Calu3 (cell line): Measurements from ENCODE around the gene TET2. TPM values are rescaled to one million over a fixed set of nuclear protein-coding genes. Genes with fewer than 3 reads are reported as not detected.

Experiments
- BruUV-seq: library from RNA; stranded (reverse); fragments of 400-500 nt; replicated peaks from 2 replicates; lab custom pipeline; 2021; lab: Mats Ljungman, UMichigan
- CTCF ChIA-PET: fragments of 300-600 bp; sonication (Branson Sonifier 250); formaldehyde crosslinking; loops from one replicate; lab custom pipeline; 2022; ENCODE audit warnings: antibody characterized with exemption; lab: Charles Lee
- DNase-seq: peaks from one replicate; pipeline ENCODE4 v3.0.0; 2022
- H3K27ac Mint-ChIP-seq: one replicate; pipeline ENCODE4 v1.8.0; 2022; ENCODE audit warnings: mixed read lengths; ENCODE audit not compliant: unreplicated experiment
- H3K27me3 Mint-ChIP-seq: one replicate; pipeline ENCODE4 v1.8.0; 2022; ENCODE audit warnings: mixed read lengths; ENCODE audit not compliant: unreplicated experiment
- H3K36me3 Mint-ChIP-seq: one replicate; pipeline ENCODE4 v1.8.0; 2022; ENCODE audit warnings: mild to moderate bottlenecking, moderate library complexity, mixed read lengths; ENCODE audit not compliant: insufficient read depth, unreplicated experiment
- H3K4me1 Mint-ChIP-seq: one replicate; pipeline ENCODE4 v1.8.0; 2022; ENCODE audit warnings: mild to moderate bottlenecking, low read depth, mixed read lengths; ENCODE audit not compliant: unreplicated experiment
- H3K4me3 Mint-ChIP-seq: one replicate; pipeline ENCODE4 v1.8.0; 2022; ENCODE audit warnings: mild to moderate bottlenecking, low read depth, moderate library complexity, mixed read lengths; ENCODE audit not compliant: unreplicated experiment
- H3K9me3 Mint-ChIP-seq: one replicate; pipeline ENCODE4 v1.8.0; 2022; ENCODE audit warnings: low read depth, mixed read lengths; ENCODE audit not compliant: unreplicated experiment
- intact Hi-C: fragments of 100-400 bp; cut with micrococcal nuclease; formaldehyde crosslinking; loops from one replicate; pipeline ENCODE4 v1.10.0; 2022; ENCODE audit not compliant: unreplicated experiment
- total RNA-seq: library from RNA; stranded (reverse); gene quantifications from 2 replicates; pipeline ENCODE4 v1.2.3, GENCODE V29; 2022
- TF ChIP-seq, protein P1 (sequence below): fragments of 200-600 bp; IDR thresholded peaks from one replicate; pipeline ENCODE4 v1.8.0; 2022; ENCODE audit warnings: antibody characterized with exemption; ENCODE audit not compliant: unreplicated experiment

The TET2 gene
- total RNA-seq, 1 experiment from 2014 or later, result 19.2 TPM

DNA sequence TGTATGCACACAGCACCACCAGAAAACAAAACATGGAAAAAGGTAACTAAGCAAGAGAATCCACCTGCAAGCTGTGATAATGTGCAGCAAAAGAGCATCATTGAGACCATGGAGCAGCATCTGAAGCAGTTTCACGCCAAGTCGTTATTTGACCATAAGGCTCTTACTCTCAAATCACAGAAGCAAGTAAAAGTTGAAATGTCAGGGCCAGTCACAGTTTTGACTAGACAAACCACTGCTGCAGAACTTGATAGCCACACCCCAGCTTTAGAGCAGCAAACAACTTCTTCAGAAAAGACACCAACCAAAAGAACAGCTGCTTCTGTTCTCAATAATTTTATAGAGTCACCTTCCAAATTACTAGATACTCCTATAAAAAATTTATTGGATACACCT lies 90.2 kb downstream of the TET2 start:
- H3K4me3 Mint-ChIP-seq, result no peak overlapping the region
- H3K36me3 Mint-ChIP-seq, result no peaks in the 10 kb centered on the region
- no TSS peak for BruUV-seq
- intact Hi-C loops, result no loop called here
- CTCF ChIA-PET, result no interaction called here
- TF ChIP-seq, protein P1, sequence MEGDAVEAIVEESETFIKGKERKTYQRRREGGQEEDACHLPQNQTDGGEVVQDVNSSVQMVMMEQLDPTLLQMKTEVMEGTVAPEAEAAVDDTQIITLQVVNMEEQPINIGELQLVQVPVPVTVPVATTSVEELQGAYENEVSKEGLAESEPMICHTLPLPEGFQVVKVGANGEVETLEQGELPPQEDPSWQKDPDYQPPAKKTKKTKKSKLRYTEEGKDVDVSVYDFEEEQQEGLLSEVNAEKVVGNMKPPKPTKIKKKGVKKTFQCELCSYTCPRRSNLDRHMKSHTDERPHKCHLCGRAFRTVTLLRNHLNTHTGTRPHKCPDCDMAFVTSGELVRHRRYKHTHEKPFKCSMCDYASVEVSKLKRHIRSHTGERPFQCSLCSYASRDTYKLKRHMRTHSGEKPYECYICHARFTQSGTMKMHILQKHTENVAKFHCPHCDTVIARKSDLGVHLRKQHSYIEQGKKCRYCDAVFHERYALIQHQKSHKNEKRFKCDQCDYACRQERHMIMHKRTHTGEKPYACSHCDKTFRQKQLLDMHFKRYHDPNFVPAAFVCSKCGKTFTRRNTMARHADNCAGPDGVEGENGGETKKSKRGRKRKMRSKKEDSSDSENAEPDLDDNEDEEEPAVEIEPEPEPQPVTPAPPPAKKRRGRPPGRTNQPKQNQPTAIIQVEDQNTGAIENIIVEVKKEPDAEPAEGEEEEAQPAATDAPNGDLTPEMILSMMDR, result no peak
- no peak overlapping the region for H3K27ac Mint-ChIP-seq
- H3K27me3 Mint-ChIP-seq, result no peaks in the 10 kb centered on the region
- no peak for DNase-seq
- H3K9me3 Mint-ChIP-seq, result no peaks in the 10 kb centered on the region
- no peaks in the 10 kb centered on the region for H3K4me1 Mint-ChIP-seq

DNA sequence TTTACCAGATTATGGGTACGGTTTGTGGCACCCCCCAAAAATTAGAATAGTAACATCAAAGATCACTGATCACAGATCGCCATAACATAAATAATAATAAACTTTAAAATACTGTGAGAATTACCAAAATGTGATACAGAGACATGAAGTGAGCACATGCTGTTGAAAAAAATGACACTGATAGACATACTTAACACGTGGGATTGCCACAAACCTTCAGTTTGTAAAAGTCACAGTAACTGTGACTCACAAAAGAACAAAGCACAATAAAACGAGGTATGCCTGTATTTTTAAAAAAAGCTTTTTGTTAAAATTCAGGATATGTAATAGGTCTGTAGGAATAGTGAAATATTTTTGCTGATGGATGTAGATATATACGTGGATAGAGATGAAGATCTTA lies 93.4 kb downstream of the TET2 start:
- CTCF ChIA-PET, result no interaction called here
- Mint-ChIP-seq H3K4me1 (no peaks in the 10 kb centered on the region), H3K27ac (no peak overlapping the region), H3K9me3 (no peaks in the 10 kb centered on the region), H3K27me3 (no peaks in the 10 kb centered on the region), H3K4me3 (no peak overlapping the region), H3K36me3 (no peaks in the 10 kb centered on the region)
- TF ChIP-seq, protein P1, result no peak
- no peak for DNase-seq
- no TSS peak for BruUV-seq
- intact Hi-C loops, result no loop called here

DNA sequence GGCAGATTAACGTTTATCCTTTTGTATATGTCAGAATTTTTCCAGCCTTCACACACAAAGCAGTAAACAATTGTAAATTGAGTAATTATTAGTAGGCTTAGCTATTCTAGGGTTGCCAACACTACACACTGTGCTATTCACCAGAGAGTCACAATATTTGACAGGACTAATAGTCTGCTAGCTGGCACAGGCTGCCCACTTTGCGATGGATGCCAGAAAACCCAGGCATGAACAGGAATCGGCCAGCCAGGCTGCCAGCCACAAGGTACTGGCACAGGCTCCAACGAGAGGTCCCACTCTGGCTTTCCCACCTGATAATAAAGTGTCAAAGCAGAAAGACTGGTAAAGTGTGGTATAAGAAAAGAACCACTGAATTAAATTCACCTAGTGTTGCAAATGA lies 94.8 kb downstream of the TET2 start:
- no peak overlapping the region for H3K4me3 Mint-ChIP-seq
- no TSS peak for BruUV-seq
- TF ChIP-seq, protein P1, result no peak
- H3K9me3 Mint-ChIP-seq, result no peaks in the 10 kb centered on the region
- H3K27ac Mint-ChIP-seq, result no peak overlapping the region
- H3K27me3 Mint-ChIP-seq, result no peaks in the 10 kb centered on the region
- CTCF ChIA-PET, result interaction anchor here (0.6 kb wide), 1 partner anchor 233 kb away, joined by 5 read pairs; no protein-coding TSS in a partner anchor
- no peaks in the 10 kb centered on the region for H3K4me1 Mint-ChIP-seq
- no peaks in the 10 kb centered on the region for H3K36me3 Mint-ChIP-seq
- intact Hi-C loops, result no loop called here
- DNase-seq, result no peak

DNA sequence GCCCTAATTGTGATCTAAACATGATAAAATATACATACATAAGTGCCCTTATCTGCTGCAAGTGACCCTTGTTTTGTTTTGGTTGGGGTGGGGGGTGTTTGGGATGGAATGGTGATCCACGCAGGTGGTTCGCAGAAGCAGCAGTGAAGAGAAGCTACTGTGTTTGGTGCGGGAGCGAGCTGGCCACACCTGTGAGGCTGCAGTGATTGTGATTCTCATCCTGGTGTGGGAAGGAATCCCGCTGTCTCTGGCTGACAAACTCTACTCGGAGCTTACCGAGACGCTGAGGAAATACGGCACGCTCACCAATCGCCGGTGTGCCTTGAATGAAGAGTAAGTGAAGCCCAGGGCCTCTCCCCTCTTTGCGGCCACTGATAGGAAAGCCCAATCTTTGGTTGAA lies 96.8 kb downstream of the TET2 start:
- Mint-ChIP-seq H3K4me1 (no peaks in the 10 kb centered on the region), H3K36me3 (no peaks in the 10 kb centered on the region), H3K9me3 (no peaks in the 10 kb centered on the region), H3K4me3 (no peak overlapping the region), H3K27ac (no peak overlapping the region), H3K27me3 (no peaks in the 10 kb centered on the region)
- intact Hi-C loops, result no loop called here
- BruUV-seq, result no TSS peak
- TF ChIP-seq, protein P1, result no peak
- no peak for DNase-seq
- CTCF ChIA-PET, result no interaction called here
